Activated T-cell treated with anti-CD3 and anti-CD28 coated beads for 1 hour (primary cell): ENCODE data around the gene CCNH.
A peak's percentile ranks its signal among the peaks of the same experiment; 100 is the strongest.

Experiments
- DNase-seq: peaks from one replicate; pipeline ENCODE4 v3.0.0-alpha.2; 2020; ENCODE audit warnings: low read depth

The CCNH gene

GRCh38 chr5:87412630-87413342 lies at the start of gene CCNH:
TSS of gene CCNH (minus strand) at chr5:87412930. CDS start at chr5:87412794, 136 bp downstream.
- peak; percentile 90 for DNase-seq

DNA sequence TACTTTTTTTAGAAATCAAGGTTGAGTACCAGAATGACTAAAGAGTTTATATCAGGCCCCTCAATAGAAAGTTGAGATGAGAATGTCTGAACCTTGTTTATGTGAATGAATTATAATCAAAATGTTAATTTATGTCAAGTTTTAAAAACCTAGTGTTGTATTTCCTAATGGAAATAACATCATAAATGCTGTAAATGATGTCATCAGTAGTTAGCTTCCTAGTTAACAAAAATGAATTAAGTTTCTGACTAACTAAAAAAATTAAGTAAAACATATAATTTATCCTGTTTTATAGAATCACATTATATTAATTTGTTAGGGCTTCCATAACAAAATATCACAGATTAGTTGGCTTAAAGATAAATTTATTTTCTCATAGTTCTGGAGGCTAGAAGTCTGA lies 45.0 kb upstream of the CCNH start:
- DNase-seq: no peak

DNA sequence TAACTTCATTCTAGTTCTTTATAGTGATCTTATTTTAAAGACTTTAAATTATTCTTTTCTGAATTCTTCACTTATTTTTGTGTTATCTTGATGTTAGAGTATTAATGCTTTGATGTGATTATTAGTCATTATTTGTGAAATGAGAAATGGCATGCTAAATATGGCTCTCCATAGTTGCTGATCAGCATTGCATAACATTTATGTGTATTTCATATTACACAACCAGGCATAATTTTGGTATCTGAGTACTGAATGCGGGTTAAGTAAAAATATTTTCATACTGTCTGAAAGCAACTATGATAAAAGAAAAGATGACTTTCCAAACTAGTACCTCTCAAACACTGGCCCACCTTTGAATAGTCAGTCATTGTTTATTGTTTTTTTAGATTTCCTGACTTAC lies 41.1 kb upstream of the CCNH start:
- no peak for DNase-seq

DNA sequence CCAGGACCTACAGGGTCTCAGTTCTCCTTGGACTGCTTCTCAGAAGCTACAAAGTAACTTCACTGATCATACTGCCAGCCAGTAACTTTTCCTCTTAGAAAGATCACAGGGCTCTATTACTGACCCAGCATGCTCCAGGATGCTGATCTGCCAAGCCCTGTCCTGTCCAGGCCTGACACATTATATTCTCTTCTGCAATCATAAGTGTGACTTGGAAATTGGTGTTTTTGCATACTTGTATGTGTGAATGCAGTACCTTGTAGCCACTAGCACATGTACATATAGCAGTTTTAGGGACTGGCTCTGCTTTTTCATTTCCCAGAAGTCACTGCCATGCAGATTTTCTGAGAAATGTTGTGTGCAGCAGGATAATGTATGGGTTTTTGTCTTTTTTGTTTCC lies 40.1 kb upstream of the CCNH start:
- no peak for DNase-seq

GRCh38 chr5:87442419-87442818 lies 29.7 kb upstream of the CCNH start:
- no peak for DNase-seq

GRCh38 chr5:87438231-87438630 lies 25.5 kb upstream of the CCNH start:
- DNase-seq: no peak

DNA sequence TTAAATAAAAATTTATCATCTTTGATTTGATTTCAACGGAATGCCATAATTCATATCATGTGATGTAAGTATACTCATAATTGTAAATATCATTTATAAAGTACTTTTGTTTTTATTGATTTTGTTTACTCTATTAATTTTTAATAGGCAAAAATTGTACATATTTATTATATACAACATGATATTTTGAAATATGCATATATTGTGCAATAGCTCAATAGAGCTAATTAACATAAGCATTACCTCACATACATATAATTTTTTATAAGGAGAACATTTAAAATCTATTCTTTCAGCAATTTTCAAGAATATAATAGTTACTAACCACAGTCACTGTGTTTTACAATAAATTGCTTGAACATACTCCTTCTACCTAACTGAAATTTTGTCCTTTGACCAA lies 25.0 kb upstream of the CCNH start:
- DNase-seq: no peak

DNA sequence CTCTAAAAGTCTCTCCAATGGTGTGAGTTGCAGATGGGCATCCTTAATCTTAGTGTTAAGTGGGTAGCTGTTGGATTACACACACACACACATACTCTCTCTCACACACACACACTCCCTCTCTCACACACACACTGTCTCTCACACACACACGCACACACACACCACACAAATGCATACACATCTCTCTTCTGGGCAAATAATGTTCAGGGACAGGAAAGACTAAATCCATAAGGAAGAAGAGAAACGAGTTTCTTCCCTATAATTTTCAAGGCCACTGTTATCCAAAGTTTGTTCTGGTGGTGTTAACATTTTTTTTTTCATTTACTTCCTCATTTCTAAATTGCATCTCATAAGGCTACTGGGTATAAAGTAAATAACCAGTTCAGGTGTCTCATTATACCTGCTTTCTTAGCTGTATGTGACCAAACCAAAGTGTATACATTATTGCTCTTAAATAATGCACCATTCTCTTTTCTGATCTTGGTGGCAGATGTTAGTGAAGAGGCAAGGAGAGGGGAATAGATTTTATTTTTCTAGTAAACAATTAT lies 22.5 kb upstream of the CCNH start:
- DNase-seq: no peak

- no peak for DNase-seq
Observed at GRCh38 chr5:87434461-87434860, 21.7 kb upstream of the CCNH start.

- no peak for DNase-seq
Observed at GRCh38 chr5:87433945-87434344, 21.2 kb upstream of the CCNH start.

DNA sequence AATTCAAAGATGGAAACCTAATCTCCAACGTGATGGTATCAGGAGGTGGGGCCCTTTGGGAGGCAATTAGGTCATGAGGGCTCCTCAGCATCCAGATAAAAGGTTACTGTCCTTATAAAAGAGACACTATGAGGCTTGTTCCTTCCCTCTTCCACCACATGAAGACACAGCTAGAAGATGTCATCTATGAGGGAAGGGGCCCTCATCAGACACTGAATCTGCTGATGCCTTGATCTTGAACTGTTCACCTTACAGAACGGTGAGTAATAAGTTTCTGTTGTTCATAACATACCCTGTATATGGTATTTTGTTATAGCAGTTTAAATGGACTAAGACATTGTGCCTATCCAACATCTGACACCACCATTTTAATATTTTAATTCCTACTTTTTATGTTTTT lies 19.7 kb upstream of the CCNH start:
- DNase-seq: no peak

- no peak for DNase-seq
Observed at GRCh38 chr5:87430863-87431457, 18.2 kb upstream of the CCNH start.

GRCh38 chr5:87423755-87424154 lies 11.0 kb upstream of the CCNH start:
- DNase-seq: no peak

DNA sequence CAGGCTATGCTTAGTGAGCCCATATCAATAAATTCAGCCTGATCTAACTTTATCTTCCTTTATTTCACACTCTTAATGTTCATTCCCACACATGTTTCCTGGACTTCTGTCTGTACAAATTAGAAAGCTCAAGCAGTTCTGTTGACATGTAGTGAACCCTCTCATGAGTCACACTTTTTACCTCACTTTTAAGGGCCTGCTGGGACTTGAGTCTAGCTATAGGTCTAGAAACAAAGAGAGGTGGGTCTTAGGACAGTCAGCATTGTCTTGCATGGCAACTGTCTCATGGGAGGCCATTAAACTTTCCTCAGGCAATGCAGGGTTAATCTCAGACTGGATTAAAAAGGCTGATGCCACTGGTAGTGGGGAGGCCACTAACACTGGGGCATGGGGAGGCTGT lies 8.6 kb upstream of the CCNH start:
- no peak for DNase-seq

GRCh38 chr5:87418506-87418905 lies 5.8 kb upstream of the CCNH start:
- DNase-seq: no peak

DNA sequence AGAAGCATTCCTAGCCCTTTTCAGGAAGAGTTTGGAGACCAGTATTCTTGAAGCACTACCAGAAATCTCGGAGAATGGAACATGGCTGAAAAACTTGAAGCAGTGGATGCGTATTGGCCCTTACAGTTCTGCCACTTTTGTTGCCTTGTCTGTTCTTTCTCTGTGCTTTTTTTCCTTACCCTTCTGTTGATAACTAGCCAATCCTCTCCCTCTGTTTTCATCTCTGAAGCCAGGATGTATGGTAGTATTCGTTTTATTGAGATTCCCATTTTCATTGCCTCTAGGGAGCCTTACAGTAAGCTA lies 564 bp upstream of the CCNH start:
- no peak for DNase-seq

- peak; percentile 17 for DNase-seq
Observed at GRCh38 chr5:87411973-87412629, 629 bp downstream of the CCNH start.

DNA sequence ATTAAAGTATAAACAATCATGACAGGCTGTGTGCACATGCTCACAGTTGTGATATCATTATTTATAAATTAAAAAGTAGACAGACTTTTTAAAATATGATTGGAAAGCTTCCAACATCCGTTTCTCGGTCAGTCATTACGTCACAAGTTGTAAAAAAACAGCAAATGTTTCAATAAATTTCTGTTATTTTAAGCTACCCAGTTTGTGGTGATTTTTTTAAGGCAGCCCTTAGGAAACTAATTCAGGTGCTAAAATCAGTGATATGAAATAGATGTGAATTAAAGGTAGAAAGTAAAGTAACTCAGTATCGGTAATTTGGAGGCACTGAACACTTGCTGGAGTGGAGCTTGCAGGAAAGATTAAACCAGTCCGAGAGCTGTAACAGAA lies 1.2 kb downstream of the CCNH start:
- no peak for DNase-seq

DNA sequence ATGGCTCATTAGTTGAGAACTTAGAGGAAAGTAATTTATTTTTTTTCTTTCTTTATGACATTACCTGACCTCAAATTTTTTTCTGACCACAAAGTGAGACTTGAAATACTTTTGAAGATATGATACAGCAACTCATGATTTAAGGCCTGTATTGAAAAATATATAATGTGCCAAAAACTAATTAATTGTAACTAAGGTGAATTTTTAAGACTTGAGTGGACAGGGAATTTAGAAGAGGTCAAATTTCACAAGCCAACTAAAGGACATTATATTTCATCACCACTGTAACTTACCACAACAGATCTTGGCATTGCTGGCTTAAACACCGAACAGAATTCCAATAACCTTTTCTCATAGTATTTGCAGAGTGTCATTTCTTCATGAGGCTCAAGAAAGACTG lies 1.8 kb downstream of the CCNH start:
- no peak for DNase-seq

DNA sequence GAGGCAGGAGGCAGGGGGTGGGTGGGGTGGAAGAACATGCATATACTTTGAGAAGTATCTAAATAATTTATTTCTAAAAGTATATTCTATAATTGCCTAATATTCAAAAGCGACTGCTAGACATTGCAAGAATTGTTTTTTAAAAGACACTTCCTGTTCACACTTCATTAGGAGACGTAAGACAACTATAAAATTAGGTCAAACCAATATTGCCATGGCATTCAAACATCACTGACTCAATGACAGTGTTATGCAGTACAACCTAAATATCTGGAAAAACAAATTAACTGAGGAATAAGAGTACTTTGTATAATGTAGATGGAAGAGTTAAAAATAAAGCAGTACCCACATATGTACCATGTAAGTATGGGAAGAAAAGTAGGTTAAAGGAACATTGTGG lies 4.5 kb downstream of the CCNH start:
- DNase-seq: no peak

- no peak for DNase-seq
Observed at GRCh38 chr5:87405472-87406155, 7.1 kb downstream of the CCNH start.

- no peak for DNase-seq
Observed at GRCh38 chr5:87404359-87404758, 8.4 kb downstream of the CCNH start.

GRCh38 chr5:87403899-87404298 lies 8.8 kb downstream of the CCNH start:
- DNase-seq: no peak
